ENCODE data around the gene DNAJB8.

Gene DNAJB8

DNA sequence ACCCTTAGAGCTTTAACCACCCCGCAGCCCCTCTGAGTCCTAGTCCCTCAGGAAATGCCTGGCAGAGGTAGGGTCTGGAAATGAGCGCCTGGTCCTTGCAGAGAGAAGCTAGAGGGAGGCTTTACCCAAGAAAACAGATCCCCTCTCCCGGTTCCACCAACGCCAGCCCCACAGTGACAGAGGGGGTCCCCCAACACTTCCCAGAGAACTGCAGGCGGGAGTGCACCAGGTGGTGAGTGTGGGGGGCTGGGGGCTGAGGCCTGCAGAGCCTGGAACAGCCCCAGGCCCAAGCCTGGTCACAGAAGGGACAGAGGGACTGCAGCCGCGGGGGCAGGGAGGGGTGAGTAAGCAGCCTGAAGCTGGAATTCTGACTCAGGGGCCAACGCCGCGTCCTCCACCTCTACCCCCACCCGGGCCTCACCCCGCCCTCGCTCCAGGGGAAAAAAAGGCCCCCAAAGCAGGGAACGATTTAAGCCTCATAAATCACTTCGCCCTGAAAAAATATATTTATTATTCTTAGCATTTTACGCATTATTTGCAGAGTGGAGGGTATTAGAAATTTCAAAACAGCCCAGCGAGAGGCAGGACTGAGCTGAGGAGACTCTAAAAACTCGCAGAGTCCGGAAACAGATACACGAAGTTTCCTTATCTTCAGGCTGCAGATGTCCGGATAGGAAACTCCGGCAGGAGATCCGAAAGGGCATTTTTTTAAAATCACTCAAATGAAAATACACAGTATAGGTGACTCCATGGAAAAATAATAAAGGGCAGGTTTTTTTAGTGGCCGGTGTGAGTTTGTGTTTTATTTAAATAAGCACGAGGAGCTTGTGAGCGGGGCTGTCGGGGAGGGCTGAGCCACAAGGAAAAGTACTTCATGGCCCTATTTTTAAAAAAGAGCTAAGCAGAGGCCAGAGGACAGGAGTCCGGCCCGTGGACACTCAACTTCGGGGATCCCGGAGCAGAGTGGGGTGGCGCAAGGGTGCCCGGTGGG, 16.3 kb upstream of the DNAJB8 start:
- peak; percentile 65 for DNase-seq

DNA sequence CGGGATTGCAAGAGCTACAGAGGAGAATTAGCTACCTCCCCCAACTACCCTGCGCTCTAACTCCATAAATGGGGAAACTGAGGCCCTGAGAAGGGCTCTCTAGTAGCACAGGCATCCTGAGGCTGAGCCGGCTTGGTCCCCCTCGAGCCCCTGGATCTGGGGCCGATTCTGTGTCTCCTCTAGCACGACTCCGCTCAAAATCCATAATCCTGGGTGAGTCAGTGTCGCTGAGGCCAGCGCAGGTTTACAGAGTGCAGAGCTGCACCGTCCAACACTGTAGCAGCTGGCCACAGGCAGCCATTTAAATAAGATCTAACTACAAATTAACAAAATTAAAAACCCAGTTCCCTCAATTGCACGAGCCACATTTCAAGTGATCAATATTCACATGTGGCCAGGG, 15.5 kb upstream of the DNAJB8 start:
- DNase-seq = no peak

DNA sequence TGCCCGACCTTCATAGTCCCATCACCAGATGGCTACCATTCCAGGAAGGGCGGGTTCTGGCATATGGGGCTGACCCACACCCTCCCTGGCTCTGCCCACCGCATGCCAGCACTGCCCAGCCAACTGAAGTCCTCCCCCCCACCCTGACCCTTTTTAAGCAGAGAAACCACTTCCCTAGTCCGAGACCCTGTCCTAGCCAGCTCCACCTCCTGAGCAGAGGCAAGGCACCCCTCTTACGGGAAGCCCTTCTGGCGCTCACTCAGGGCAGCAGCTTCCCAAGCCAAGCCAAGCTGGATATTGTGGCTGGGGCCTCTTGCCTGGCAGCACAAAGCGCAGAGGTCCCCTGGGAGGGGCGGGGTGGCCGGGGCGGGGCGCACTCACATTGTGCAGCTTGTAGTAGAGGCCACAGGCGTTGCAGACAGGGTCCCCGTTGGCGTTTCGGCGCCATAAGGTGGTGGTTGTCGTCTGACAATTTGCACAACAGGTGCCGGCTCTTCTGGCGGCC, 14.8 kb upstream of the DNAJB8 start:
- DNase-seq = peak; percentile 48

DNA sequence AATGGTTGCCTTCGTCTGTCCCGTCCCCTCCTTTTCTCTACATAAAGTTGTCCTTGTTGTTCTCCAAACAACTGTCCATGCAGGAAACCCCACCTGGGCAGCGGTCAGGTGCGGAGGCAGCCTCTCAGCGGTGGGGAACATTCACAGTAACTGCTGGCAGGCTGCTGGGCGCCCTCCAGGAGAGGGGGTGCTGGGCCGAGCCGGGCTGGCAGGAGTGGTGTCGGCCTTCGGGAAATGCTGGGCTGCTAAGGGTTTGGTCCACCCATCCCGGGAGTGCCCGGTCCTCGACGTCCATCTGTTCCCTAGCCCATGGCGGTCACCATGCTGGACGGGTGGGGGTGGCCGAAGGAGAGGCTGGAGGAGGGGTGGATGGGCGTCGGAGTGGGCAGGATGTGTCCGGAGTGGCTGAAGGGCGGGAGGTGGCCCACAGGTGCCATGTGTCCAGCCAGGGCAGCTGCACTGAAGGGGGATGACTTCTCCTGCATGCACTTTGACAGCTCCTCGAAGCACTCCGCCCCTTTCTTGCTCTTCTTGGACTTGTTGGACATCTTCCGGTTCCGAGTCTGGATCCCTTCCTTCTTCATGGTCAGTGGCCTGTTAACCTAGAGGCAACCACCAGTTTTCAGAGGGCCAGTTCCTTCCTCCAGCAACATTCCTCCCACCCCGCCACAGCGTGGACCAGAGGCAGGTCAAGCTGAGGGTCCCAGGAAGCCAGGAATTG, 14.2 kb upstream of the DNAJB8 start:
- no peak for DNase-seq

DNA sequence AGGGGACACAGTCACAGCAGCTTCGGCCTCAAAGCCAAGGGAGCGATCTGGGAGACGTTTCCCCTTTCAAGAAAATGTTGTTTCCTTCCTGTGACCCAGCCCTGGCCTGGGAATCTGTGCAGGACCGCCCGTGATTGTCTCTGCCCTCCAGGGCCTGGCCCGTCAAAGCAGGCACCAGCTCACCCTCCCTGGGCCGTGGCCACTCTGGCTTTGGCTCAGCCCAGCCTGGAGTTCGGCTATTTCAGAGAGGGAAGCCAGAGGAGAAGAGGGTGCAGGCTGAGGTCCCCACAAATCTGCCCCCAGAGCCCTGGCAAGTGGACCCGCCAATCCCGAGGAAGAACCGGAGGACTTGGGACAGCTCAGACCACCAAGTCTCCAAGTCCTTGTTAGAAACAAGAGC, 13.6 kb upstream of the DNAJB8 start:
- no peak for DNase-seq

DNA sequence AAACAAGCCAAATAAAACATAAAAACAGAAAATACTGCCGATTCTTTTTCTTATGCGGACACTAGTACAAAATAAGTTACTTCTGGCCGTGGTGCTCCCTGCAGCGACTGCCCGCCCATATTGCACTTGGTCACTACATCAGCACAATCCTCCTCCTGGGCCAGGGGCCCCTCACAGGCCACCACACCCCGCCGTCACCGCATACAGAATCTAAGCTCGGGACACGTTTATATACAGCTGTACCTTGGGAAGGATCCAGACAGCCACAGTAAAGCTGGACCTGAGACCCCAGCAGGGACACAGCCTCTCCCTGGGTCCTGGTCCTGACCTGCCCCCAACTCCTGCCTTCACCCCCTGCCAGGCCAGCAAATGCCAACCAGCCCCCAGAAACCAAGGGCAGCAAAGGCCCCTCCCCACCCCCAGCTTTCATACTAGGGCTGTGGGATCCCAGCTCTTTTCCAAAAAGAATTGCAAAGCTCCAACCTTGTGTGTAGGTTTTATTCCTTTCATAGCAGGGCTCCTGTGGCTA, 12.9 kb upstream of the DNAJB8 start:
- DNase-seq = no peak

DNA sequence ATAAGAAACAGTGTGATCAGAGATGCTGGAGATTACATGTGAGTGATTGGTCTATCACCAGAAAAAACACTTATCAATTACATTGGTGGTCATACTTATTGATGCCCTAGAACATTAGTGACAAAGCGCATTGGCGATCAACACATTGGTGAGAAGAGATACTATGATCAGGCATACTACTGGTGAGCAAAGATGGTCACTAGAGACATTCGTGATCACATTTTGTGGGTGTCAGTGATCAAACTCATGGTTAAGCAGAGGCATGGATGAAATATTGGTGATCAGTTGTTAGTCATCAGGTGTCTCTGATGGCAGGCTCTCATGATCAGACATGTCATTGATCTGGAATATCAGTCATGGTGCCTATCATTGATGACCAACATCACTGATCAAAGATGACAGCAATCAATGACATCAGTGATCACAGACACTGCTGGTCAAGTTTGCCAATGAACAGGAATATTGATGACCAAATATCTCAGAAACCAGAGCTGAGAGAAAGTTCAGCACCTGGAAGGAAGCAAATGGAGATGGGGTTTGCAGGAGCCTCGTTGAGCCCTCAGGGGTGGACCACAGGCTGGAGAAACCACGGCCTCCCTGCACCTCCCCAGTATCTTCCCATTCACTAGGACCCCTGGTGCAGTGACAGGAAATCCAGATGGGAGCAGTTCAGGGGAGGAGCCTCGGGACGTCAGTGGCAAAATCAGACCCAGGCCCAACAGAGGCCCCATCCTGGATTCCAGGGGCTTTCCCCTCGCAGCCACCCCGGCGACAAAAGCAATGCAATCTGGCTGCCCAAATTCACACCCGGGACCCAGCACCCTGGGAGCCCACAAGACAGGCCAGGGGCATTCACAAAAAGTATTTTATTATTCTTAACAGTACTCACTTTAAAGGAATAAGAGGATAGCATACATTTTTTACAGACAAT, 12.2 kb upstream of the DNAJB8 start:
- DNase-seq = no peak

DNA sequence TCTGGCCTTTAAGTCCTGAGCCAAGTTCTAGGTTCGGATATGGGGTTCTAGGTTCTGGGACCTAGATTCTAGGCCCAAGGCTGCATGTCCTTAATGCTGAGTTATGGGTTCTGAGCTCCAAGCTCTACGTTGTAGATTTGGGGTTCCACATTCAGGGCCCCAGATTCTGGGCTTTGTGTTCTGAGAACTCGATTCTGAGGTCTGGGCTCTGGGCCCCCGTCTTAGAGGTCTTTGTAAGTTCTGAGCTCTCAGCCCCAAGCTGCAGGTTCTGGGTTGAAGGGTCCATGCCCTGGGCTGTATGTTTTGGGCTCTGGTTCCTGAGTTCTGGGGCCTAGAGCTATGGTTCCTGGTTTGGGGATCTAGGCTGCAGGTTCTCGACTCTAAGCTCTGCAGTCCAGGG, 10.0 kb upstream of the DNAJB8 start:
- no peak for DNase-seq

DNA sequence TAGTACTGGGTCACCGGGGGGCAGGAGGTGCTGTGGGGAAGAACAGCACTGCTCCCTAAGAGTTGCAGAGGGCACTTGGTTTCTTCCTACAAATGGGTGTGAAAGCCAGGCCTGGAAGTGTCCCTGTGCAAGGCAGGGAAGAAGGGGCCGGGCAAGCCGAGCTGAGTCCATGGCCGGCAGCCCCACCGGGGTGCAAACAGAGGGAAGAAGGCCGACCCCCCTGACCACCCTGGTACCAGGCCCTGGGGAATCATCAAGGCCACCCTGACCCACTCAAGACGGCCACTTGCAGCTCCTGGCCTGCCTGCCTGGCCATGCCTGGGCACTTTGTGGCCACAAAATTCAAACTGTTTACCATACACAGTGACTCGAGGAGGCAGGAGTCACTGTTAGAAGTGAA, 8.7 kb upstream of the DNAJB8 start:
- DNase-seq = no peak

DNA sequence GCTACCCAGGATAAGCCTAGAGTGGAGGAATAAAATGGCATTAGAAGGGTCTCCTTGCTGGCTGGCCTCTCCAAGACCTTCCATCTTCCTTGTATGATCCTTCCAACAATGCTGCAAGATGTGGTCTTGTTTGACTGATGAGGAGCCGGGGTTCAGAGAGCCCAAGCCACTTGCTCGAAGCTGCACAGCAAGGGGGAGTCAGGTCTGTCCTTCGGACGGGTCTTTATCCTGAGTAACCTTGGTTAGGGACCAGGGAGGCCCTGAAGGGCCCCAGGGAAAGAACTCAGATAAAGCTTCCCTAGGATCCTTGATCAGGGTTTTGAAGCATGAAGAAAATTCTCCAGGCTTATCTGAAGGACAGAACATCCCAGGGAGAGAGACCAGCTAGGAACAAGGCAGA, 7.0 kb upstream of the DNAJB8 start:
- DNase-seq = no peak

DNA sequence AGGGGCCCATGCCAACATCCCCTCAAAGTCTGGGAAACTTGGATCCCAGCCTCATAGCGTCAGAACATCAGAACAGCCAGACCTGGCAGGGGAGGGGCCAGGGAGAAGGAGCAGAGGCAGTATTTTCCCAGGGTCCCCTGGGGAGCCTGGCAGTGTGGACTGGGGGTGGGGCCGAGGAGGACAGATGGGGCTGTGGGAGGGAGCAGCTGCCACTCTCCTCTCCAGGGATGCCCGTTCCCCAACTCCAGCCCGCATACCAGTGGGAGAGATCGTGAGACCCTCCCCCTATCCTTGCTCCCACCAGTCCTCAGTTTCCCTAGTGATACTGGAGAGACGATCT, 6.5 kb upstream of the DNAJB8 start:
- no peak for DNase-seq

DNA sequence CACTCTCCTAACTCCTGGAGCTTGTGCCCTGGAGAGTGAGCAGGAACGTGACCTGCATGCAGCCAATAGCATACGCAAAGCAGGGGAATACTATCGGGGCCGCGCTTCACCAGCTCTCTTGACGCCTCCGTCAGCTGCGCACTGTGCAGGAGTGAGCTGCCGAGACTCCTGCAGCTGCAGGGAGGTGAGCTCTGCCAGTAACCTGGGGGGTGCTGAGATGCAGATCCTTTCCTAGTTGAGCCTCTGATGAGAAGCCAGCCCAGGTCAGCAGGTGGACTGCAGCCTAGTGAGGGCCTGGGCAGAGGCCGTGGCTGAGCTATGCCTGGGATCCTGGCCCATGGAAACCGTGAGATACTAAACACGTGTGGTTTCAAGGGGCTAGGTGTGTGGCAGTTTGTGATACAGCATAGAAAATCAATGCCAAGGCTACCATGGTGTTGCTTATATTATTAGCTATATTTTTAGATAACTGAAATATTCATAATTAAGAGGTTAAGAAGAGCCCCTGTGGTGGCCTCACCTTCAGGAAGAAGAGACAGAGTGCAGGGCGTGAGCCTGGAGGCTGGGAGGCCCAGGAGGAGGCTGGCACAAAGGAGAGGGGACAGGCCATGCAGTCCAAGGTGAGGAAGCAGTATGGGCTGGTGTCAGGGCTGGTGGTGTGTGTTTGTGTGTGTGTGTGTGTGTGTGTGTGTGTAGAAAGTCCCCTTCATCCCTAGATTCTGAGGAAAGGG, 5.9 kb upstream of the DNAJB8 start:
- no peak for DNase-seq

DNA sequence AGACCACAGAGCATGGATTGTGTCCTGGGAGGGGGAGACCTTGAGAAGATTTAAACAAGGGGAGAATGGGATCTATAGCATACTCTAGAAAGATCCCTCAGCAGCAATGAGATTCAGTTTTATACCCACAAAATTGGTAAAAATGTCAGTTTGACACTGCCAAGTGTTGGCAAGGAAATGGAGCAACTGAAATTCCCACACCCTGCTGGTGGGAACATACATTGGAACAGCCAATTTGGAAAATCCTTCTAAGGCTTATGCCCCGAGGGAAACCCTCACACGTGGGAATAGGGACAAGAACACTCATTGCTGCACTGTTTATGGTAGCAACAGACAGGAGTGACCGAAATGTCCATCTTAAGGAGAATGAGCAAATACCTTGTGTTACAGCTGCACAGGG, 5.0 kb upstream of the DNAJB8 start:
- no peak for DNase-seq

DNA sequence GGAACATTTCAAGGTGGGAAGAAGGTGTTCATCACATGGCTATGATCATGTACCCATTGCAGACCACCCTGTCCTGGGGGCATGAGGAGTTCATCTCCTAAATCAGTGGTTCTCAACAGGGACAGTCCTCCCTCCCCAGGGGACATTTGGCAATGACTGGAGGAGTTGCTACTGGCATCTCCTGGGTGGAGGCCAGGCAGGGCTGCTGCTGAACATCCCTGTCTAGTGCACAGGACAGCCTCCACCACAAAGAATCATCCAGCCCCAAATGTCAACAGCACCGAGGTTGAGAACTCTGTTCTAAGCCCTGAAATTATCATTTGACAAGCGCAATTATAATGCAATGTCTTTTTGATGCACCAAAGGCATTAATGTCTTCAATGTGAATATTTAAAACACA, 4.4 kb upstream of the DNAJB8 start:
- no peak for DNase-seq

DNA sequence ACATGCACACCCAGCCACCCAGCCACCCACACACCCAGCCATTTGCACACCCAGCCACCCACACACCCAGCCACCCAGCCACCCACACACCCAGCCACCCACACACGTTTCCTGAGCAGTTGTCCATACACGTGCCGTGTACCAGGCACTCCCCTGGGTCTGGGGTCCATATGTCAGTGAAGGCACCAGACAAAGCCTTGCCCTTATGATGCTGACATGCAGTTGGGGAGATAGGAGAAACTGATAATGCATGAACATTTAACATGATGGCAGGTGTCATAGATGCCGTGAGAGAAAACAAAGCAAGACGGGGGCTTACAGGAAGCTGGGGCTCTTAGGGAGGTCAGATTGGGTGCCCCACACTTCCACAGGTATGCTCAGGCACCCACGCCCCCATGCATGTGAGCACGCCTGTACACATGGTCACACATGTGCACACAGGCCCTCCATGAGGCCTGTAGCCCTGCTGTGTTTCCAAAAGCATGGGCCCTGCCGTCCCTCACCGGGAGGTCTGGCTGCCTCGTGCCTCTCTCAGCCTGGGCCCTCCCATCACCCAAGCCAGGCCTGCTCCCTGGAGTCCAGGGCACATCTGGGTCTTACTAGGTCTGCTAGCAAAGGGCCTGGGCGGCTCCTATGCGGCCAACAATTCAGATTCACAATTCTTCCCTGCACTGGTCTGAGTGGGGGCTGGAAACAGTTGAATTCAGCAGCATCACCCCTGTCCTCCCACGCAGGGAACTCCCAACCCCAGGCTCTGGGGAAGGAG, 3.6 kb upstream of the DNAJB8 start:
- DNase-seq = no peak

DNA sequence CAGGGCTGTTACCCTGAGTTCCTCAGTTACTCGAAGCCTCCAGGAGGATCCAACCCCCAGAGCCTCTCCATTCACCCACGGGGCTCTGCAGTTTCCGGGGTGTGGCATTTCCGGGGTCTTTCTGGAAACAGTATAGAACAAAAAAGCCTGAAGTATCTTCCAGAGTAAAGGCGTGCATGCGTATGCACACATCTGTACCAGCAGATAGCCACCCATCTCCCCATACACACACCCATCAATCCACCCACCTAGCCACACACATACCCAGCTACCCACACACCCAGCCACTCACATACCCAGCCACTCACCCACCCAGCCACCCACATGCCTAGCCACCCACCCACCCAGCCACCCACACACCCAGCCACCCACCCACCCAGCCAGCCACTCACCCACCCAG, 2.9 kb upstream of the DNAJB8 start:
- no peak for DNase-seq

DNA sequence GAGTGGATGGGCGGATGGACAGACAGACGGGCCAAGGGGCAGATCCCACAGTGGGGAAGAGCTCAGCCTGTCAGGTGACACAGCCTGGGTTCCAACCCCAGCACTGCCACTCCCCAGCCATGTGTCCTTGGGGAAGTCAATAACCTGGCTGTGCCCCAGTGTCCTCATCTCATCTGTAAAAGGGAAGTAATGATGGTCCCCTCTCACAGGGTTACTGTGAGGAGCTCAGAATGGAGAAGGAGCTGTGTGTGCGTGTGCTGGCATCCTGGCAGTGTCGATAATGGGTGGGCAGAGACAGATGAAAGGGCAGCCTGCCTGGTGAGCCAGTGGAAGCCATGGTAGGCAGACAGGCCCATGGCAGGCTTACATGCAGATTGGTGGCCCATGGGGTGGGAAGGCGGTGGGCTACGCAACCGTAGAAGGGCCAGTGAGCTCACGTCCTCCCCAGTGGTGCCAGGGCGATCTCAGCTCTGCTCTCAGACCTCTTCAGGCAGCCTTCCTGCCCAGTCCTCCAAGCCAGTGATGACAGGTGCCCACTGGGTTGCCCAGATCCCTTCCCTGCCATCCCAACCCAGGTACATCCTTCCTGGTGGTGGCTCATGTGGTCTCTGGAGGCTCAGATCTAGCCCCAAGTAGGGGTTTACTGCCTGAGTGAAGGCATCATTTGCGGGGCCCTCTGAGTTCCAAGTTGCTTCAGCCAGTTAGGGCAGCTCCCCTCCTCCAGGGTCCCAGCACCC, 2.3 kb upstream of the DNAJB8 start:
- no peak for DNase-seq

DNA sequence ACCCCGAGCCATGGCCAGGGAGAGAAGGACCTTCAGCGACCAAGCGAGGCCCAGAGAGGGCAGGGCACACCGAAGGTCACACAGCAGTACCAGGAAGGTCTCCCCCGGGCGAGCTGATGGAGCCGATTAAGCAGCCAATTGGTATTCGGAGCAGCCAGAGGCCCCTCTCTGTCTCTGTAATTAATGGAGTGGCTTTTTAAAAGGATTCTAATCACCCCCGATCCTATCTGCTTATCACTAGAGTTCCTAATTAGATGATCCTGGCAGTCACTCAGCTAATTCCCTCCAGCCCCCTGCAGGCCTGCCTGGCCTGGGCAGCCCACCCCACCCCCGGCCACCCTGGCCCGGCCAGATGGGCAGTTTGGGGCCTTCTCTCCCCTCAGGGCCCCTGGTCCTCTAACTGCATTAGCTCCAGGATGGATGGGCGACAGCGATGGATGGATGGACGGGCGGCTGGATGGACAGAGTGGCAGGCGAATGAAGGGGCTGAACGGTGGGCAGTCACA, 1.6 kb upstream of the DNAJB8 start:
- DNase-seq = no peak

DNA sequence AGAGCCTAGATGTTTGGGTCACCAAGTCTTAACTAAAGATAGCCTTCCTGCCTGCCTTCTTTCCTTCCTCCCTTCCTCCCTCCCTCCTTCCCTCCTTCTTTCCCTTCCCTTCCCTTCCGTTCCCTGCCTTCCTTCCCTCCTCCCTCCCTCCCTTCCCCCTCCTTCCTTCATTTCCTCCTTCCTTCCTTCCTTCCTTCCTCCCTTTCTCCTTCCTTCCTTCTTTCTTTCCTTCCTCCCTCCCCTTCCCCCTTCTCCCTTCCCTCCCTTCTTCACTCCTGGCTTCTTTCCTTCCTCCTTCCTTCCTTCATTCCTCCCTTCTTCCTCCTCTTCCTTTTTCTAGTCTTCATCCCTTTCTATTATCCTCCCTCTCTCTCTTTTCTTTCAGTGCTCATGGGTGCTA, 2.0 kb downstream of the DNAJB8 start:
- DNase-seq = no peak

DNA sequence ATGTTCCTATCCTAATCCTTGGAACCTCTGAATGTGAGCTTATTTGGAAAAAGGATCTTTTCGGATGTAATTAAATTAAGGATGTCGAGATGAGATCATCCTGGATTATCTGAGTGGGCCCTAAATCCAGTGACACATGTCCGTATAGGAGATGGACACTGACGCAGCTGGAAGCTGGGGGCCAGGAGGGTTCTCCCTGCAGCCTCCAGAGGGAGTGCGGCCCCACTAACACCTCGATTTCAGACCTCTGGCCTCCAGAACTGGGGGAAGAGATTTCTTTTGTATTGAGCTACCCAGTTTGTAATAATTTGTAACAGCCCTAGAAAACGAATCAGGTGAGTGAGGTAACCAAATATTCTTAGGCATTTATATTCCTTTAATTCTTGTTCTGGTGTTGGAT, 2.5 kb downstream of the DNAJB8 start:
- no peak for DNase-seq
